ENCODE measurements around the gene LECT2.

LECT2 gene

GRCh38 chr5:135978212-135978631, 23.4 kb upstream of the LECT2 start:
- no peak for DNase-seq (ENCODE audit: low read depth)

- no peak for DNase-seq (ENCODE audit: low read depth)
Measured at GRCh38 chr5:135977375-135977928, 22.7 kb upstream of the LECT2 start.

- DNase-seq (ENCODE audit: low read depth): no peak
Measured at GRCh38 chr5:135976216-135976615, 21.4 kb upstream of the LECT2 start.

GRCh38 chr5:135975122-135975521, 20.3 kb upstream of the LECT2 start:
- DNase-seq (ENCODE audit: low read depth): no peak

GRCh38 chr5:135974021-135974600, 19.3 kb upstream of the LECT2 start:
- no peak for DNase-seq (ENCODE audit: low read depth)

GRCh38 chr5:135973323-135974020, 18.7 kb upstream of the LECT2 start:
- no peak for DNase-seq (ENCODE audit: low read depth)

GRCh38 chr5:135971701-135972100, 16.9 kb upstream of the LECT2 start:
- no peak for DNase-seq (ENCODE audit: low read depth)

GRCh38 chr5:135966790-135967189, 12.0 kb upstream of the LECT2 start:
- no peak for DNase-seq (ENCODE audit: low read depth)

- no peak for DNase-seq (ENCODE audit: low read depth)
Measured at GRCh38 chr5:135966165-135966564, 11.4 kb upstream of the LECT2 start.

- DNase-seq (ENCODE audit: low read depth): no peak
Measured at GRCh38 chr5:135965504-135965903, 10.7 kb upstream of the LECT2 start.

- no peak for DNase-seq (ENCODE audit: low read depth)
Measured at GRCh38 chr5:135964670-135965320, 10.0 kb upstream of the LECT2 start.

GRCh38 chr5:135955525-135955924, 742 bp upstream of the LECT2 start:
- DNase-seq (ENCODE audit: low read depth): no peak

GRCh38 chr5:135953850-135954249, 933 bp downstream of the LECT2 start:
- DNase-seq (ENCODE audit: low read depth): no peak

- no peak for DNase-seq (ENCODE audit: low read depth)
Measured at GRCh38 chr5:135952683-135953082, 2.1 kb downstream of the LECT2 start.

- no peak for DNase-seq (ENCODE audit: low read depth)
Measured at GRCh38 chr5:135951807-135952206, 3.0 kb downstream of the LECT2 start.

GRCh38 chr5:135951257-135951656, 3.5 kb downstream of the LECT2 start:
- no peak for DNase-seq (ENCODE audit: low read depth)

- DNase-seq (ENCODE audit: low read depth): no peak
Measured at GRCh38 chr5:135950611-135951010, 4.2 kb downstream of the LECT2 start.

GRCh38 chr5:135944967-135945560, 9.7 kb downstream of the LECT2 start:
- peak; percentile 14 for DNase-seq (ENCODE audit: low read depth)

GRCh38 chr5:135944564-135944963, 10.2 kb downstream of the LECT2 start:
- DNase-seq (ENCODE audit: low read depth): no peak

- DNase-seq (ENCODE audit: low read depth): no peak
Measured at GRCh38 chr5:135942202-135942771, 12.5 kb downstream of the LECT2 start.

- DNase-seq (ENCODE audit: low read depth): no peak
Measured at GRCh38 chr5:135941711-135942110, 13.1 kb downstream of the LECT2 start.

- no peak for DNase-seq (ENCODE audit: low read depth)
Measured at GRCh38 chr5:135937245-135937911, 17.4 kb downstream of the LECT2 start.

All from CMK (cell line).